ENCODE data around the gene KLHDC7A. TPM values are rescaled to one million over a fixed set of nuclear protein-coding genes. Genes with fewer than 3 reads are reported as not detected.

The KLHDC7A gene
- total RNA-seq, 1 donor, result not detected

DNA sequence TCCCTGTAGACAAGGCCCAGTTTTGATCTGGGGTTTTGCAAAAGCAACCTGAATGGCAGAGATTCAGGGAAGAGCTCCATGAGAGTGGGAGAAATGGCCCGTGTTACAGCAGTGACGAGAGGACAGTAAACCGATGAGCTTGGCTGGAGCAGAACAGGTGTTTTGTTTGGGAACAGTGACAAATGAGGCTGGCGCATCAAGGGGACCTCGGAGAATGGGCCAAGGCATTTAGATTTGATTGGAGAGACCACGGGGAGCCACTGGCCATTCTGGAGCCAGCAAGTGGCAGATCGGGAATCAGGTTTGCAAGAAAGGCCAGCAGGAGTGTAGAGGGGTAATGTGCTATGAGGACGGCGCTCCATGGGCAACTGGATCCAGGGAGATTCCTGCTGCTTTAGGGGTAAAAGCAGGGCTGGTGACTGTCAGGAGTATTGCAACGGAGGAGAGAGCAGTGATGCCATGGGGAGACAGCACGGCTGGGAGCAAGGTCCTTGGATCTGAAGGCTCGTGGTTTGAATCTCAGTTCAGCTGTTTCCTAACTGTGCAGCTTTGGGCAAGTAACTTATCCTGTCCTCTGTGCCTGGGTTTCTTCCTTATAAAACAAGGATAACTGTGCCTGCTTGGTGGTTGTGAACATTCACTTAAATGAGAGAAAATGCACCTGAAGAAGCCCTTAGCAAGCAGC is 9.9 kb upstream of the KLHDC7A start:
- DNase-seq (ENCODE audit: low read depth in 2 of 3, low spot score in 2 of 3), result no peak

DNA sequence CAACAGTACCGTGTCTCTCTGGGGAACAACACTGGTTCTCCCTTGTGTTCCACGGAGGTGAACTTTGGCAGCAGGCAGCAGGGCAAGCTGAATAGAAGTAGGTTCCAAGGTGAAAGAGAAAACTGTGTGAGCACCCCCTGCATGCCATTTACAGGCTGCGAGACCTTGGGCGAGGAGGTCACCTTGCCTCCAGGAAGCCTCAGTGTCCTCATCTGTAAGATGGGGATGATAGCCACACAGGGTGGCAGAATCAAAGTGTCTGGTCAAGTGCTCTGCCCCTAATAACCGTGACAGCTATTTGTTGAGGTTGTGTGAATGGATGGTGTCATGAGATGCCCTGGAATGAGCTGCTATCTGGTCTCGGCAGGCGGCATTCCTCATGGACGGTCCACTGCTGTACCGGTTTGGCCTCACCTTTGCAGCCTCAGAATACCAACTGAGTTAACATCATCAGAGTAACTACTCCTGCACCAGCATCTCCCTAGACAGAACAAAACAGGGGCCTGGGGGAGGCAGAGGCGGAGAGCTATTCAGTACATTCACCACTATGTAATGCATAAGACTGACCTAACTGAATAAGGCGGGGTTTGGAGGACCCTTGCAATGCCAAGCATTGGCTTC is 7.4 kb upstream of the KLHDC7A start:
- DNase-seq (ENCODE audit: low read depth in 2 of 3, low spot score in 2 of 3), result no peak

DNA sequence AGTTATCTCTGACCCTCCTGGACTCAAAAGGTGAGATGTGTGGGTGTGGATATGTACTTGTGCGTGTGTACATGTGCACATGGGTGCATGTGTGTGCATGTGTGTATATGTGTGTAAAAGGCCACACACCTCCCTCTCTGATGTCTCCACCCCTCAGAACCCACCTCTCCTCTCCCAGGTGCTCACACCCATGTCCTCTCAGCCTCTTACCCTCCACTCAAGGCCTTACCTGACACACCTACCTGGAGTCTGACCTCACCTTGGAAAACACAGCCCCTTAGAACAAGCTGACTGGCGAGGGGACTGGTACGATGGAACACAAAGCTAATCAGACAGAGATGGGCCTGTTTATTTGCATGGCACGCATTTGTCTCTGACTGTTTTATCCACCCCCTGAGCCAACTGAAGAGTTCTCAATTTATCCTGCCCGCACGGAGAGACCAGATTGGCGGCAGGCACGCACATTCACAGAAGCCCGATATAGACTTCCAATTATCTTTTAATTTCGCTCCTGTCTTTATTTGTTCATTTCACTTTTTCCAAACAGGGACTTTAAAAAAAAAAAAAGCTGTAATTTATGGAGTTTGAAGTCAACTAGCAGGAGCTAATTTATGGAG is 6.1 kb upstream of the KLHDC7A start:
- DNase-seq (ENCODE audit: low read depth in 2 of 3, low spot score in 2 of 3), result no peak

DNA sequence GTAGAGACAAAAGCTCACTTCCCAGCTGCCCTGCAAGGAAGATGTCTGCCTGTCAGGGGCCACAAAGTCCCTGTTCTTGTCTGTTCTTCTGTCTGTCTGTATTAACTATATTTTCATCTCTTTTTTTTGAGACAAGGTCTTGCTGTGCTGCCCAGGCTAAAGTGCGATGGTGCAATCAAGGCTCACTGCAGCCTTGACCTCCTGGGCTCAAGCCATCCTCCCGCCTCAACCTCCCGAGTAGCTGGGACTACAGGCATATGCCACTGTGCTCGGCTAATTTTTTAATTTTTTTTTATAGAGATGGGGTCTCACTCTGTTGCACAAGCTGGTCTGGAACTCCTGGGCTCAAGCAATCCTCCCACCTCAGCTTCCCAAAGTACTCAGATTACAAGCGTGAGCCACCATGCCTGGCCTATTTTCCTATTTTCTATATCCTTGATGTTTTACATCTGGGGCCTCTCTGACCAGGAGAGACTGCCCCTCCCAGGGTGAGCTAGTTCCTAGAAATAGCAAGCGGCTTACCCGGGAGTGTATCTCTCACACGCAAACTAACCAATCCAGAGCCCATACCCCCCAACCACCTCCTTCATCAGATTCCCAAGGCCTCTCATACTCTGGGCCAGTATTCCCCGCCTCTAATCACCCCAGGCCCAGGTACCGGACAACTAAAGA is 5.4 kb upstream of the KLHDC7A start:
- DNase-seq (ENCODE audit: low read depth in 2 of 3, low spot score in 2 of 3), result no peak

DNA sequence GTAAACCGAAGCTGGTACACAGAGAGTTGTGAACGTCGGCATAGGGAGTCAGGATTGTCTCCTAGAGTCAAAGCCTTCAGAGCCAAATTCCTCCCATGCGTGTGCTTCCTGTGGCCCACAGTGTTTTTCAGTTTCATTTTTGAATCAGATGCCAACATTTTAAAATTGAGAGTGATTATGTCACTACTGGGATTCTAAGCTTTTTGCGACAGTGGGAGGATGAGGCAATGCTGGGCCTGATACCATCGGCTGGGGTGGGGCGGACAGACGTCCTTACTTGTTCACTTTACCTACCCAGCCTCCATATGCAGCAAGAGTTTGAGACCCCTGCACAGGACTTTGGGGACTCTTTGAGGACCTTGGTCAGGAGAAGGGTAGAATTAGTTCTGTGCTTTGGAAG is 1.3 kb upstream of the KLHDC7A start:
- DNase-seq (ENCODE audit: low read depth in 2 of 3, low spot score in 2 of 3), result peak in 1 of 3 donors; percentile 7

DNA sequence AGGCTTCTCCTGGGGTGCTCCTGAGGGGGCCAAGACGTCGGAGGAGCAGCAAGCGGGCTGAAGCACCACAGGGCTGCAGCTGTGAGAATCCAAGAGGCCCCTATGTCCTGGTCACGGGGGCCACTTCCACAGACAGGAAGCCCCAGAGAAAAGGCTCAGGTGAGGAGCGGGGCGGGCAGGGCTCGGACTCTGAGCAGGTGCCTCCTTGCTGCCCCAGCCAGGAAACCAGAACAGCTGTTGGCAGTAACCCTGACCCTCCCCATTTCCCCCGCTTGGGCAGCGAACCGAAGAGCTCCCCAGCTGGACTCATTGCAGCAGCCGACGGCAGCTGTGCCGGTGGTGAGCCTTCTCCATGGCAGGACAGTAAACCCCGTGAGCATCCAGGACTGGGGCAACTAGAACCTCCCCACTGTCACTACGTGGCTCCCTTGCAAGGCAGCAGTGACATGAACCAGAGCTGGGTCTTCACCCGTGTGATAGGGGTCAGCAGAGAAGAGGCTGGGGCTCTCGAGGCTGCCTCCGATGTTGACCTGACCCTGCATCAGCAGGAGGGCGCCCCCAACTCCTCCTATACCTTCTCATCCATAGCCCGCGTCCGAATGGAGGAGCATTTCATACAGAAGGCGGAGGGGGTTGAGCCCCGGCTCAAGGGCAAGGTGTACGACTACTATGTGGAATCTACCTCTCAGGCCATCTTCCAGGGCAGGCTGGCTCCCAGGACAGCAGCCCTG is 625 bp downstream of the KLHDC7A start:
- DNase-seq (ENCODE audit: low read depth in 2 of 3, low spot score in 2 of 3), result no peak

DNA sequence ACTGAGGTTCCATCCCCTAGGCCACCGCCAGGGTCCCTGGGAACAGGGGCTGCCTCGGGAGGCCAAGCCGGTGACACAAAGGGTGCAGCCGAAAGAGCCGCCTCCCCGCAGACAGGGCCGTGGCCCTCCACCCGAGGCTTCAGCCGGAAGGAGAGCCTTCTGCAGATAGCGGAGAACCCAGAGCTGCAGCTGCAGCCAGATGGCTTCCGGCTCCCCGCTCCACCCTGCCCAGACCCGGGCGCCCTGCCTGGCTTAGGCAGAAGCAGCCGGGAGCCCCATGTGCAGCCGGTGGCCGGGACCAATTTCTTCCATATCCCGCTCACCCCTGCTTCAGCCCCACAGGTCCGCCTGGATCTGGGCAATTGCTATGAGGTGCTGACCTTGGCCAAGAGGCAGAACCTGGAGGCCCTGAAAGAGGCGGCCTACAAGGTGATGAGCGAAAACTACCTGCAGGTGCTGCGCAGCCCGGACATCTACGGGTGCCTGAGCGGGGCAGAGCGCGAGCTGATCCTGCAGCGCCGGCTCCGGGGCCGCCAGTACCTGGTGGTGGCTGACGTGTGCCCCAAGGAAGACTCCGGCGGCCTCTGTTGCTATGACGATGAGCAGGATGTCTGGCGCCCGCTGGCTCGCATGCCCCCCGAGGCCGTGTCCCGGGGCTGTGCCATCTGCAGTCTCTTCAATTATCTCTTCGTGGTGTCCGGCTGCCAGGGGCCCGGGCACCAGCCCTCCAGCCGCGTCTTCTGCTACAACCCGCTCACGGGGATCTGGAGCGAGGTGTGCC is 1.4 kb downstream of the KLHDC7A start:
- DNase-seq (ENCODE audit: low read depth in 2 of 3, low spot score in 2 of 3), result no peak

DNA sequence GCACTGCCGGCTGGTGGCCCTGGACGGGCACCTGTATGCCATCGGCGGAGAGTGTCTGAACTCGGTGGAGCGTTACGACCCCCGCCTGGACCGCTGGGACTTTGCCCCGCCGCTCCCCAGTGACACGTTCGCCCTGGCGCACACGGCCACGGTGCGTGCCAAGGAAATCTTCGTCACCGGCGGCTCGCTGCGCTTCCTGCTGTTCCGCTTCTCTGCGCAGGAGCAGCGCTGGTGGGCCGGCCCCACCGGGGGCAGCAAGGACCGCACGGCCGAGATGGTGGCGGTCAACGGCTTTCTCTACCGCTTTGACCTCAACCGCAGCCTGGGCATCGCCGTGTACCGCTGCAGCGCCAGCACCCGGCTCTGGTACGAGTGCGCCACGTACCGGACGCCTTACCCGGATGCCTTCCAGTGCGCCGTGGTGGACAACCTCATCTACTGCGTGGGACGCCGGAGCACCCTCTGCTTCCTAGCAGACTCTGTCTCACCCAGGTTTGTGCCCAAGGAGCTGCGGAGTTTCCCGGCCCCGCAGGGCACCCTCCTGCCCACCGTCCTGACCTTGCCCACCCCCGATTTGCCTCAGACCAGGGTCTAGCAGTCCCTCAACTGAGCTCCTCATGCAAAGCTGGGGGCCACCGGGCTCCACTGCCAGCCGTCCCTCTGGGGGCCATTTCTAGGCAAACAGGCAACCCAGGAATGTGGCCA is 2.1 kb downstream of the KLHDC7A start:
- no peak for DNase-seq (ENCODE audit: low read depth in 2 of 3, low spot score in 2 of 3)

DNA sequence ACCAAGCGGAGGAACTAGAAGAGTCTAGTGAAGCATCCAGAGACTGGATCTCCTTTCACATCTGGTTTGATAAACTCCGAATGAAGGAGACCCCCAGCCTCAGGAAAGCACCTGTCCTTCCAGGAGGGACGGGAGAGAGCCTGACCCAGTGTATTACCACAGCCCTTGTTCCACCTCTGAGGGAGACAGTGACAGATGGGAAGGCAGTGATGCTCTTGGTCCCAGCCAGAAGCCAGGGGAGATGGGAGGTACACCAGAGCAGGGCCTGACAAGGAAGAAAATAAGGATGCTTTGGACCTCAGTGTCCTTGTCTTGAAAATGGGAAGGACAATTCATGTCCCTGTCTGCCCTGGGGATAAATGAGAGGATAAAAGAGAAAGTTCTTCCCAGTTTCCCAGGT is 3.5 kb downstream of the KLHDC7A start:
- DNase-seq (ENCODE audit: low read depth in 2 of 3, low spot score in 2 of 3), result no peak

DNA sequence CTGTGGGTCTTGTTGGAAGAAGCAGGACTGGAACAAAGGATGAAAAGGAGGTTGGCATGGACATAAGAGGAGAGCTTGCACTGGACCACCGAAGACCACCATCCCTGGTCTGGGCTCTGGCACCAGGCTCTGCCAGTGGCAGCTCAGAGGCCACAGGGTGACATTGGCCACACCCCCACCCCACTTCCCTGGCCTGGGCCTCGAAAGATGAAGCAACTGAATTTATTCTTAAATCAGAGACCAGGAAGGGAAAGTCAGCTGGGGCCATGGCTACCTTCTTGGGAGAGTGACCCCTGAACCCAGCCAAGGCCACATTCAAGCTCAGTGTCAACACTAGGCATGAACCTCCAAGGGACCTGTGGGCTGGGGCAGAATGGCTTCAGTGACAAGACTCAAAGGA is 4.0 kb downstream of the KLHDC7A start:
- no peak for DNase-seq (ENCODE audit: low read depth in 2 of 3, low spot score in 2 of 3)

DNA sequence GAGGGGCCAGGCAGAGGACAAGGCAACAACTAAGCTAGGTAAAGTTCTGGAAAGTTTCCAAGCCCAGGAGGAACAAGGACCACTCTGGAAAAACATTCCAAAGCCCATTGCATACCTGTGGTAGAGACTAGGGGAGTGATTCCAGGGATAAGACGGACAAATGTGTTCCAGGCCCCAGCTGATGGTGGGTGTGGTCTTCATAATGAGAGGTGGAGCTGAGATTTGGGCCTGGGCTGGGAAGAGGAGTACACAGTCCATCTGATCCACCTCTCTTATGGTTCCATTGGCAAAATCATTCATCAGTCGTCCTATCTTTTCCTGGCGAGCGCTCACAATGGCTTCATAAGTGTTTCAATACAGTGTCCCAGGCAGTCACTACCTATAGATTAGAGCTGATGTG is 4.5 kb downstream of the KLHDC7A start:
- DNase-seq (ENCODE audit: low read depth in 2 of 3, low spot score in 2 of 3), result no peak

DNA sequence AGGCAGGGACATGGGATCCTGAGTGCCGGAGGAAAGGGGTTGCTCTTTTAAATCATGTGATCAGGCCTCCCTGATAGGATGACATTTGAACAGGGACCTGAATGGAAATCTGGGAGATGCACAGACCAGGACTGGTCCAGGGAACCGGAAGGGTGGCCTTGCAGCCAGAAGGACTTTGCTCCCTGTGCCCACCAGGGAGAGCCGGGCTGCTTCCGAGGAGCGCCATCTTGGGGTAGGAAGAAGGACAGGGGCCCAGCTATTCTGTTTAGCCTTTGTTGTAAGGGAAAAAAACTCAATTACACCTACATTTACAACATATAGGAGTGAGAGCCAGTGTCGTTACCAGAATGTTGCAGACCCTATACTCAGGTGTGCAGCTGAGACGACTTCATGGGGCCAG is 5.5 kb downstream of the KLHDC7A start:
- no peak for DNase-seq (ENCODE audit: low read depth in 2 of 3, low spot score in 2 of 3)

DNA sequence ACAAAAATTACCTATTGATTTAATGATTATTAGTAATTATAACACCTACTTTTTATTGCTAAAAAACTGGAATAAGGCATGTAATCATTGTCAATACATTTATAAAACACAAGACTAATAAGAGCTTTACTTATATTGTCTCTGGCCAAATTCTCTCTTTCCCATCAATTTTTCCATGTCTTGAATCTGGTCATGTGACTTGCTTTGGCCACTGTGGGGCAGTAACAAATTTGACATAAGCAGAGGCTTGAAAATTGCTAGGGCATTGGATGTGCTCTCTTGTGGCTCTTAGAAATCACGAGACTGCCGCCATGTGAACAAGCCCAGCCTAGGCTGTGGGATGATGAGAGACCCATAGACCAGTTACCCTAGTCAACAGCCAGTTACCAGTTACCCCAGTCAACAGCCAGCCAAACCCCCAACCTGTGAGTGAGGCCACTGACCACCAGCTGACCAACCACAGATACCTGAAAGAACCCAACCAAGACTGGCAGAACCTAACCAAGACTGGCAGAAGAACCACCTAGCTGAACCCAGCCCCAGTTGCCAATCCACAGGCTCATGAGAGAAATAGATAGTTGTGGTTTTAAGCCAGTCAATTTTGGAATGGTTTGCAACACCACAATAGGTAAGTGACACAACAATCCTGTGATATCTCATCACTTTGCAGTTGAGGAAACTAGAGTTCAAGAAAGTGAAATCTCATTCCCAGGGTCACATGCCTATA is 8.8 kb downstream of the KLHDC7A start:
- DNase-seq (ENCODE audit: low read depth in 2 of 3, low spot score in 2 of 3), result no peak

DNA sequence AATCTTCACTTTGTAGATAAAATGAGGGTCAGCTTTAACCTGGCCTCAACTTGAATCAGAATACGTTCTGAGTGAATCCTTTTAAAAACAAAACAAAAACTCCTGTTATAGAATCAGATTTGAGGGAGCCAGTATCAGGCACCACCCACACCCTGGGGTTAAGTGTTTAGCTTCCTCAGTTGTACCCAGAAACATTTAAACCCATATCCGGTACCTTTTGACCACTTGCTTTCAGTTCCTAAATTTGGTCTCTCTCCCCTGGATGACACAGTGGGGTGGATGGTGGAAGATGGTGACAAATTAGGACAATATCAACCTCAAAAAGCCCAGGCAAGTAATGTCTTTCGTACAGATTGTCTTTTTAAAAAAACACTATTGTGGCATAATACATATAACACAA is 10.4 kb downstream of the KLHDC7A start:
- DNase-seq (ENCODE audit: low read depth in 2 of 3, low spot score in 2 of 3), result no peak

DNA sequence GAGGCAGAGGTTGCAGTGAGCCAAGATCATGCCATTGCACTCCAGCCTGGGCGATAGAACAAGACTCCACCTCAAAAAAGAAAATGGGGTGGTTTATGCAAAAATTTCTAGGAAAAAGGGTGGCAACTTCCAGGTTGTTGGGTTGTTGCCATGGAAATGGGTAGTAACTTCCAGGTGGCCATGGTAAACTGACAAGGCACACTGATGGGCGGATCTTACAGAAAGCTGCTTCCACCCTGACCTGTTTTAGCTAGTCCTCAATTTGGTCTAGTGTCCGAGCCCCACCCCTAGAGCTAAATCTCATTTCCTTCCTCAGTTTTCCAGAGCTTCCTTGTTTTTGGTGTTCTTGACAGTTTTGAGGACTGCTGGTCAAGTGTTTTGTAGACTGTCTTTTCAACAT is 13.6 kb downstream of the KLHDC7A start:
- no peak for DNase-seq (ENCODE audit: low read depth in 2 of 3, low spot score in 2 of 3)

DNA sequence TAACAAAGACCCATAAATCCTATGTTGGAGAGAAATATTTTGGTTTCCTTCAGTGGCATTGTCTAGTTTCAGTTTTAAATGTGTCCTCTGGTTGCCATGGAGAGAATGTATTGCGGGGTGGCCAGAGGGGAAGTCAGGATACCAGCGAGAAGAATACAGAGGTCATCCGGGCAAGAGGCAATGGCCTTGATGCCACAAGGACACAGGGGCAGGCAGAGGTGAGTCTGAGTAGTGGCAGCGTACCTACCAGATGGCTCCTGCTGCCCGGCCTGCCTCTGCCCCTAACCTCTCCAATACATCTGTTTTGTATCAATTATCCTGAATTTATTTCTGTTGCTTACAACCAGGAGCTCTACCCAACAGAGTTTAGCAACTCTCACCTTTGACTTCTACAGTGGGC is 14.9 kb downstream of the KLHDC7A start:
- no peak for DNase-seq (ENCODE audit: low read depth in 2 of 3, low spot score in 2 of 3)

DNA sequence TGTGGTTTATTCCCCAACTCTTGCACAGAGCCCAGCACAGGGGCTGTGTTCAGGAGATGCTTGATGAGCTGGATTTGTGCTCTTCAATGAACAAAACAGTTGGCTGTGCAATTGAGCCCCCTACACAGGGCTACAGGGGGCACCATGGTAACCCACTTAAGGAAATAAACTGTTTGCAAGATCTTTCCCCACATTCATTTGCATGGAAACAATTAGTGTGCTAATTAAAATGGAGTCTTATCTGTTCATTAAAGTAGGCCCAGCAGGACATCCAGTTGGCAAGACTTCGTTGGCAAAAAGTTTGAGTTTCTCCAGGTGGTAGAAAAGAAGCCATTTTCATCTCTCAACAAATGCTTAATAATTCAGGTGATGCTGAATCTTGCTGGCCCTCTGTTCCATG is 15.3 kb downstream of the KLHDC7A start:
- DNase-seq (ENCODE audit: low read depth in 2 of 3, low spot score in 2 of 3), result no peak

DNA sequence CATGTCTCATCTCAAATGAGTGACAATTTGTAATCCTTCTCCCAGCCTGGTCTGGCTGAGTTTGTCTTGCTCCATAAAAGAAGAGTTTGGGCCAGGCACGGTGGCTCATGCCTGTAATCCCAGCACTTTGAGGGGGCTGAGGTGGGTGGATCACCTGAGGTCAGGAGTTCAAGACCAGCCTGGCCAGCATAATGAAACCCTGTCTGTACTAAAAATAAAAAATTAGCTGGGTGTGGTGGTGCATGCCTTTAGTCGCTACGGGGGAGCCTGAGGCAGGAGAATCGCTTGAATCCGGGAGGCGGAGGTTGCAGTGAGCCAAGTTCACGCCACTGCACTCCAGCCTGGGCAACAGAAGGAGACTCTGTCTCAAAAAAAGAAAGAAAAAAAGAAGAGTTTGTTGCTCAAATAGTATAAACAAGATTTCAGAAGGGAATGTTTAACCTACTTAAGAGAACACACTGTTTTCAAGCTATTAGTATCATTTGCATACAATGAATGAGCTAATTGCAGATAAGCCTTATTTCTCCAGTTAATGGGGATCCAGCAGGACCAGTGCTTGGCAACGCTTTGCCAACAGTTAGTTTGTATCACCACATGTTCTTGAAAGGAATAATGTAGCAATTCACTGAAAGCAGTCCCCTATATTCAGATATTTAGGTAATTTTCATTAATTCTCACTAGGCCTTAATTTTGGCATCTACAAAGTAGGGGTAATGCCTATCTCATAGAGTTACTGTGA is 15.9 kb downstream of the KLHDC7A start:
- DNase-seq (ENCODE audit: low read depth in 2 of 3, low spot score in 2 of 3), result no peak
